SK-N-SH (cell line): ENCODE results near the gene SLC25A33. TPM values are rescaled to one million over a fixed set of nuclear protein-coding genes. Genes with fewer than 3 reads are reported as not detected.

Experiments
- CTCF ChIA-PET: fragments of 300-600, 350-600 bp; formaldehyde crosslinking; extraction: SDS; loops from one replicate; lab custom pipeline; 2021; lab: Yijun Ruan, JAX
- POLR2A ChIA-PET: fragments of 350-600 bp; sonication (Branson Sonifier 250); formaldehyde crosslinking; extraction: SDS; loops from one replicate; lab custom pipeline; 2020; ENCODE audit warnings: antibody characterized with exemption, inconsistent platforms; lab: Yijun Ruan, JAX
- DNase-seq: peaks from one replicate; pipeline ENCODE4 v3.0.0; 2012
- H2AFZ ChIP-seq: fragments of 200-600 bp; sonication (generic); 2 replicates; pipeline ENCODE4 v1.8.1; 2016; ENCODE audit warnings: antibody characterized with exemption, mild to moderate bottlenecking, low read depth
- H3F3A ChIP-seq: fragments of 200-600 bp; sonication (generic); replicated peaks from 2 replicates; pipeline ENCODE3; 2016; ENCODE audit warnings: antibody characterized with exemption, mild to moderate bottlenecking; ENCODE audit not compliant: insufficient read depth
- H3K27ac ChIP-seq, 2 experiments: fragments of 200-500 bp in 1 of 2; fragments of 200-600 bp in 1 of 2; sonication (Bioruptor generic) in 1 of 2; sonication (generic), shearing (Covaris generic) in 1 of 2; 2 replicates each; pipeline versions ENCODE4 v1.5.1 to v1.6.1; 2014 to 2016; ENCODE audit warnings: low read depth in 2 of 2, inconsistent platforms in 1 of 2, low read length in 1 of 2, mild to moderate bottlenecking in 1 of 2, mixed read lengths in 1 of 2
- H3K27me3 ChIP-seq: fragments of 200-600 bp; sonication (generic), shearing (Covaris generic); 2 replicates; pipeline ENCODE4 v1.6.1; 2016; ENCODE audit warnings: mixed run types; ENCODE audit not compliant: insufficient read depth
- H3K36me3 ChIP-seq, 2 experiments: fragments of 200-500 bp in 1 of 2; fragments of 200-600 bp in 1 of 2; sonication (Bioruptor generic) in 1 of 2; sonication (generic) in 1 of 2; replicated peaks in 1 of 2; 2 replicates each; pipeline versions ENCODE3 to v1.5.1; 2014 to 2016; ENCODE audit warnings: low read length in 1 of 2, mild to moderate bottlenecking in 1 of 2; ENCODE audit not compliant: insufficient read depth in 2 of 2, control insufficient read depth in 1 of 2
- H3K4me1 ChIP-seq, 2 experiments: fragments of 200-500 bp in 1 of 2; fragments of 200-600 bp in 1 of 2; sonication (Bioruptor generic) in 1 of 2; sonication (generic), shearing (Covaris generic) in 1 of 2; 2 replicates each; pipeline versions ENCODE4 v1.5.1 to v1.6.1; 2014 to 2016; ENCODE audit warnings: low read depth in 1 of 2, low read length in 1 of 2, mixed run types in 1 of 2; ENCODE audit not compliant: insufficient read depth in 2 of 2, control insufficient read depth in 1 of 2
- H3K4me2 ChIP-seq: fragments of 200-600 bp; sonication (generic), shearing (Covaris generic); 2 replicates; pipeline ENCODE4 v1.6.1; 2017; ENCODE audit warnings: mixed run types
- H3K4me3 ChIP-seq, 2 experiments: fragments of 200-500 bp in 1 of 2; fragments of 200-600 bp in 1 of 2; sonication (Bioruptor generic) in 1 of 2; sonication (generic), shearing (Covaris generic) in 1 of 2; 2 replicates each; pipeline versions ENCODE4 v1.5.1 to v1.8.1; 2014 to 2016; ENCODE audit warnings: low read depth in 2 of 2, inconsistent platforms in 1 of 2, low read length in 1 of 2, mild to moderate bottlenecking in 1 of 2, mixed read lengths in 1 of 2, moderate library complexity in 1 of 2
- H3K79me2 ChIP-seq: fragments of 200-600 bp; sonication (generic); 2 replicates; pipeline ENCODE4 v1.8.1; 2017; ENCODE audit warnings: mild to moderate bottlenecking; ENCODE audit not compliant: insufficient read depth
- H3K9ac ChIP-seq: fragments of 200-600 bp; sonication (generic); 2 replicates; pipeline ENCODE4 v1.6.1; 2017; ENCODE audit warnings: mixed run types
- H3K9me2 ChIP-seq: fragments of 200-600 bp; sonication (generic); 2 replicates; pipeline ENCODE4 v1.6.1; 2017; ENCODE audit warnings: mixed run types
- H3K9me3 ChIP-seq: fragments of 200-600 bp; sonication (generic); 2 replicates; pipeline ENCODE4 v1.6.1; 2017; ENCODE audit warnings: mixed run types, mild to moderate bottlenecking, moderate library complexity
- H4K20me1 ChIP-seq: fragments of 200-600 bp; sonication (generic); 2 replicates; pipeline ENCODE4 v1.6.1; 2017; ENCODE audit warnings: mild to moderate bottlenecking, mixed run types; ENCODE audit not compliant: insufficient read depth
- ELF1 ChIP-seq: IDR thresholded peaks from 2 replicates; pipeline ENCODE4 v1.4.0; 2012
- EZH2phosphoT487 ChIP-seq: fragments of 200-600 bp; sonication (generic); IDR thresholded peaks from 2 replicates; pipeline ENCODE4 v1.6.1; 2017; ENCODE audit warnings: low read depth, mixed run types, mild to moderate bottlenecking, antibody characterized with exemption, moderate library complexity, borderline replicate concordance
- FOXJ3 ChIP-seq: sonication (generic); formaldehyde crosslinking; IDR thresholded peaks from 2 replicates; pipeline ENCODE4 v1.5.1; 2020; ENCODE audit warnings: mild to moderate bottlenecking, missing genetic modification reagents
- FOXM1 ChIP-seq: IDR thresholded peaks from 2 replicates; pipeline ENCODE4 v1.4.0; 2012; ENCODE audit warnings: low read depth, mild to moderate bottlenecking
- GATA2 ChIP-seq: sonication (generic); formaldehyde crosslinking; IDR thresholded peaks from 2 replicates; pipeline ENCODE4 v1.5.0; 2020; ENCODE audit warnings: mild to moderate bottlenecking, missing genetic modification reagents
- MAX ChIP-seq: IDR thresholded peaks from 2 replicates; pipeline ENCODE4 v1.4.0; 2012; ENCODE audit warnings: low read depth
- MEF2A ChIP-seq: IDR thresholded peaks from 2 replicates; pipeline ENCODE4 v1.4.0; 2012; ENCODE audit warnings: low read depth, borderline replicate concordance
- RCOR1 ChIP-seq: fragments of 150-350 bp; IDR thresholded peaks from 2 replicates; pipeline ENCODE4 v1.6.1; 2017; ENCODE audit warnings: antibody characterized with exemption, low read length
- REST ChIP-seq: IDR thresholded peaks from 2 replicates; pipeline ENCODE4 v1.6.1; 2012; ENCODE audit warnings: mild to moderate bottlenecking, low read depth, low read length, moderate library complexity
- RFX5 ChIP-seq: IDR thresholded peaks from 2 replicates; pipeline ENCODE4 v1.6.1; 2012; ENCODE audit warnings: mild to moderate bottlenecking, improper control_type of control experiment, low read length
- SMC3 ChIP-seq: IDR thresholded peaks from 2 replicates; pipeline ENCODE4 v1.6.1; 2012; ENCODE audit warnings: low read depth, low read length, improper control_type of control experiment
- USF1 ChIP-seq: IDR thresholded peaks from 2 replicates; pipeline ENCODE4 v1.4.0; 2012; ENCODE audit warnings: low read depth, borderline replicate concordance
- YY1 ChIP-seq: IDR thresholded peaks from 2 replicates; pipeline ENCODE4 v1.4.0; 2012; ENCODE audit warnings: low read depth, mild to moderate bottlenecking
- ZBTB33 ChIP-seq: IDR thresholded peaks from 2 replicates; pipeline ENCODE4 v1.4.0; 2012; ENCODE audit warnings: low read depth, borderline replicate concordance
- WGBS: methylation state at CpG from one replicate; pipeline ENCODE4 v1.1.6; 2017; ENCODE audit warnings: low lambda C conversion rate; 5-methylcytosine and 5-hydroxymethylcytosine counted together
- polyA plus RNA-seq, 3 experiments: library from polyadenylated mRNA; depleted of rRNA; stranded (reverse); fragments of >200 nt; gene quantifications; 2 replicates each; pipeline ENCODE4 v1.2.3, GENCODE V29; 2012
- TF ChIP-seq, protein P1 (sequence below): fragments of 150-350 bp; IDR thresholded peaks from 2 replicates; pipeline ENCODE4 v1.6.1; 2017; ENCODE audit warnings: antibody characterized with exemption, low read length, low read depth, borderline replicate concordance
- TF ChIP-seq, protein P2 (sequence below): fragments of 200-600 bp; sonication (generic); IDR thresholded peaks from 2 replicates; pipeline ENCODE4 v1.6.1; 2017; ENCODE audit warnings: antibody characterized with exemption, mild to moderate bottlenecking, moderate library complexity

SLC25A33 gene
- polyA plus RNA-seq, 1 of the 3 experiments (the other 2 are of a cell fraction): 4.8 TPM

DNA sequence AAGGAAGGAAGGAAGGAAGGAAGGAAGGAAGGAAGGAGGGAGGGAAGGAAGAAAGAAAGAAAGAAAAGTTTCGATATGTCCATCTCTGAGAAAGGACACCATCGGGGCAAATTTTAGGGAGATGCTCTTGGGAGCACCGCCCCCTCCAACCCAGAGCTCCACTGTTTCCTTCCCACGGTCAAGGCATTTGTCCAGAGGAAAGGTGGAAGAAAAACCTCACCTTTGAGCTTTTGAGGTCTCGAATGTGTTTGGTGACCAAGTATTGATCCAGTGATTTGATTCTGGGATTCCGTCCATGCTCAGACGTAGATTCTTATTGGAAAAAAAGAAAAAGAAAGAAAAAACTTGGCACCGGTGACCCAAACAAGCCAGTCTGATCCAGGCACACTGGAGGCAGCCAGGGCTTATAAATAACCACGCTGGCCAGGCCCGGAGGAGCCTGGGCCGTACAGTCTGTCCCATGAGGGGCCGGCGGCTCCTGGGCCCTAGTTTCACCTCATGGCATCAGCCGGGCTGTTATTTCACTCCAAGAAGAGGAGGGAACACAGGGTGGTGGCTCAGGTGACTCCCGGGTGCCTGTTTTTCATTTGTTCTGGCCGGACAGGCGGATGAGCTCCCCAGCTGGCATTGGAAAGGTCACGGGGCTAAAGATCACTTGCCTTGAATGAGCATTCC lies 36.1 kb upstream of the SLC25A33 start:
- no peaks in the 10 kb centered on the region for H3K4me1 ChIP-seq
- no peaks in the 10 kb centered on the region for H4K20me1 ChIP-seq
- no peak overlapping the region for H3K4me2 ChIP-seq
- H3K36me3 ChIP-seq: no peaks in the 10 kb centered on the region
- H3K9me2 ChIP-seq: no peaks in the 10 kb centered on the region
- ChIA-PET POLR2A (no interaction called here), CTCF (interaction anchor here (0.7 to 1.7 kb wide), 2 partner anchors 9 to 1425 kb away, joined by 3 to 4 read pairs; no protein-coding TSS in a partner anchor)
- H3K4me3 ChIP-seq: no peak overlapping the region
- no peaks in the 10 kb centered on the region for H3K79me2 ChIP-seq
- no peaks in the 10 kb centered on the region for H3K9me3 ChIP-seq
- WGBS: 84% methylated on average over 15 of the region's 18 CpGs
- no peaks in the 10 kb centered on the region for H3F3A ChIP-seq
- no peak overlapping the region for H2AFZ ChIP-seq
- TF ChIP-seq REST (no peak), GATA2 (CRISPR knock-in tag) (no peak), USF1 (no peak), MEF2A (no peak), ZBTB33 (no peak), FOXM1 (no peak)
- no peak overlapping the region for H3K27ac ChIP-seq
- DNase-seq: no peak
- H3K9ac ChIP-seq: no peak overlapping the region
- H3K27me3 ChIP-seq: no peaks in the 10 kb centered on the region

DNA sequence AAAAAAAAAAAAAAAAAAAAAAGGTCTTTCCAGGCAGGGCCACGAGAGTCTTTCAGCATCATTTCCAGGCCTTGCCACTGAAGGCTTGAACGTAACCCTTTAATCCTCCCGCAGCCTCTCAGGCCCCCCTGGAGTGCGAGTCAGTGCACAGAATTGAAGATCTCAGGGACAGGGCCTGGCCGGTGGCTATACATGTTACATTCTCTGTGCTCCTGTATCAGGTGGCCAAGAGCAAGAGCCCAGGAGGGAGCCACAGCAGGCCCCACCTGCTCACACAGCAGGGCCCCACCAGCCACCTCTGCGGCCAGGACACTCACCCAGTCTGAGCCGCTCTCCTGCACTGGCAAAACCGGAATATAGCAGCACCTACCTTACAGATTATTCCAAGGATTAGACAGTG lies 34.1 kb upstream of the SLC25A33 start:
- Histone ChIP-seq H3K4me1 (no peaks in the 10 kb centered on the region), H3K36me3 (no peaks in the 10 kb centered on the region), H3K9ac (no peak overlapping the region), H2AFZ (no peak overlapping the region), H3K4me3 (no peak overlapping the region), H3K79me2 (no peaks in the 10 kb centered on the region), H3K9me2 (no peaks in the 10 kb centered on the region), H3K27ac (no peak overlapping the region), H3K27me3 (no peaks in the 10 kb centered on the region), H3K9me3 (no peaks in the 10 kb centered on the region), H3F3A (no peaks in the 10 kb centered on the region), H4K20me1 (no peaks in the 10 kb centered on the region), H3K4me2 (no peak overlapping the region)
- ChIA-PET POLR2A (no interaction called here), CTCF (interaction anchor here (1.7 kb wide), 1 partner anchor 11 kb away, joined by 4 read pairs; no protein-coding TSS in a partner anchor)
- TF ChIP-seq SMC3: no peak
- no peak for TF ChIP-seq MEF2A
- no peak for TF ChIP-seq MAX
- TF ChIP-seq RFX5: no peak
- TF ChIP-seq, protein P1, sequence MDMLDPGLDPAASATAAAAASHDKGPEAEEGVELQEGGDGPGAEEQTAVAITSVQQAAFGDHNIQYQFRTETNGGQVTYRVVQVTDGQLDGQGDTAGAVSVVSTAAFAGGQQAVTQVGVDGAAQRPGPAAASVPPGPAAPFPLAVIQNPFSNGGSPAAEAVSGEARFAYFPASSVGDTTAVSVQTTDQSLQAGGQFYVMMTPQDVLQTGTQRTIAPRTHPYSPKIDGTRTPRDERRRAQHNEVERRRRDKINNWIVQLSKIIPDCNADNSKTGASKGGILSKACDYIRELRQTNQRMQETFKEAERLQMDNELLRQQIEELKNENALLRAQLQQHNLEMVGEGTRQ: no peak
- TF ChIP-seq YY1: no peak
- TF ChIP-seq RCOR1: no peak
- no peak for TF ChIP-seq ELF1
- TF ChIP-seq FOXM1: no peak
- TF ChIP-seq FOXJ3 (CRISPR knock-in tag): no peak
- TF ChIP-seq GATA2 (CRISPR knock-in tag): no peak
- TF ChIP-seq, protein P2, sequence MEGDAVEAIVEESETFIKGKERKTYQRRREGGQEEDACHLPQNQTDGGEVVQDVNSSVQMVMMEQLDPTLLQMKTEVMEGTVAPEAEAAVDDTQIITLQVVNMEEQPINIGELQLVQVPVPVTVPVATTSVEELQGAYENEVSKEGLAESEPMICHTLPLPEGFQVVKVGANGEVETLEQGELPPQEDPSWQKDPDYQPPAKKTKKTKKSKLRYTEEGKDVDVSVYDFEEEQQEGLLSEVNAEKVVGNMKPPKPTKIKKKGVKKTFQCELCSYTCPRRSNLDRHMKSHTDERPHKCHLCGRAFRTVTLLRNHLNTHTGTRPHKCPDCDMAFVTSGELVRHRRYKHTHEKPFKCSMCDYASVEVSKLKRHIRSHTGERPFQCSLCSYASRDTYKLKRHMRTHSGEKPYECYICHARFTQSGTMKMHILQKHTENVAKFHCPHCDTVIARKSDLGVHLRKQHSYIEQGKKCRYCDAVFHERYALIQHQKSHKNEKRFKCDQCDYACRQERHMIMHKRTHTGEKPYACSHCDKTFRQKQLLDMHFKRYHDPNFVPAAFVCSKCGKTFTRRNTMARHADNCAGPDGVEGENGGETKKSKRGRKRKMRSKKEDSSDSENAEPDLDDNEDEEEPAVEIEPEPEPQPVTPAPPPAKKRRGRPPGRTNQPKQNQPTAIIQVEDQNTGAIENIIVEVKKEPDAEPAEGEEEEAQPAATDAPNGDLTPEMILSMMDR: no peak
- no peak for TF ChIP-seq EZH2phosphoT487
- DNase-seq: no peak
- 78% methylated on average over 7 of the region's 8 CpGs for WGBS
